CD4-positive, alpha-beta T cell treated with Interferon alpha-2 for 1 hour (primary cell): Measurements from ENCODE around the gene EDEM2.
"Not testable (repeated sequence)": the region's sequence is repeated elsewhere in the genome, so short reads cannot be mapped to it uniquely, and the experiment has no call there.

Experiments used
- DNase-seq, 2 donors: peaks; one replicate each; pipeline ENCODE4 v3.0.0-alpha.2; 2020 to 2022

EDEM2 gene

DNA sequence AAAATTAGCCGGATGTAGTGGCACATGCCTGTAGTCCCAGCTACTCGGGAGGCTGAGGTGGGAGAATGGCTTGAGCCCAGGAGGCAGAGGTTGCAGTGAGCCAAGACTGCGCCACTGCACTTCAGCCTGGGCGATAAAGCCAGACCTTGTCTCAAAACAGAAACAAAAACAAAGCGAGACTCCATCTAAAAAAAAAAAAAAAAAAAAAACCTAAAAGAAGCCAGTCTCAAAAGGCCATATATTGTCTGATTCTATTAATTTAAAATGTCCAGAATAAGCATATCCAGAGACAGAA lies 66.8 kb downstream of the EDEM2 start:
- DNase-seq: peak in 1 of 2 donors; percentile 25

DNA sequence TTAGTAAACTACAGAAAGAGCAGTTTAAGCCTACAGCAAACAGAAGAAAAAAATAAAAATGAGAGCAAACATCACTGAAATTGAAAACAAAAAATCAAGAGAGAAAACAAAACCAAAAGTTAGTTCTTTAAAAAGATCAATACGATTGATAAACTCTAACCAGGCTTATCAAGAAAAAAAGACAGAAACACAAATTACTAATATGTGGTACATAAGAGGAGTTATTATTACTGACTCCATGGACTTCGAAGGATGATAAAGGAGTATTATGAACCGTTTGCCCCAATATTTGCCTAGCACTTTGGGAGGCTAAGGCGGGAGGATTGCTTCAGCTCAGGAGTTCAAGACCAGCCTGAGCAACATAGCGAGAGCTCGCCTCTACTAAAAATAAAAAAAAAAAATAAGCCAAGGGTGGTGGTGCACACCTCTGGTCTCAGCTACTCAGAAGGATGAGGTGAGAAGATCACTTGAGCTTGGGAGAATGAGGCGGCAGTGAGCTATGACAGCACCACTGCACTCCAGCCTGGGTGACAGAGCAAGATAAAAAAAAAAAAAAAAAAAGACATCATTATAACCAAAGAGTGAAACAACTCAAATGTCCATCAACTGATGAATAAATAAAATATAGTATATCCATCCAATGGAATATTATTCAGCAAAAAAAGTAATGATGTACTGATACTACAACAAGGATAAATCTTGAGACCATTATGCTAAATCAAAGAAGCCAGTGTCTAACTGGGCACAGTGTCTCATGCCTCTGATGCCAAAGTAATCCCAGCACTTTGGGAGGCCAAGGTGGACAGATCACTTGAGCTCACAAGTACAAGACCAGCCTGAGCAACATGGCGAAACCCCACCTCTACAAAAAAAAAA lies 67.4 kb downstream of the EDEM2 start:
- no peak for DNase-seq

DNA sequence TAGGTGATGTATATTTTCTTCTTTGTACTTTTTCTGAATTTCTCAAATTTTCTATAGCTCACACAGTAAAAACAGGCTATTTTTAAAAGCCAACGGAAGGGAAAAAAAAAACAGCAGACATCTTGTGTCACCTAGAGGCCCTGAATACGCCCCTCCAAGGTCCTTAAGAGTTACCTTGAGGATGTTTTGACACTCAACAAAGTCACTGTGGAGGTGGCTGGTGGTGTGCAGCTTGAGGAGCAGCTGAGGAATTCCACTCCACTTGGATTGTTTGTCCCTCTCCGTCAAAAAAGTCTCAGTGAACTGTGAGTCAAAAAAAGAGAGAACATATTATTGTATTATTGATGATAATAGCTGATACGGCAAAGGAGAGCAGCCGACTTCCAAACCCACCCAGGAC lies 69.3 kb downstream of the EDEM2 start:
- no peak for DNase-seq

DNA sequence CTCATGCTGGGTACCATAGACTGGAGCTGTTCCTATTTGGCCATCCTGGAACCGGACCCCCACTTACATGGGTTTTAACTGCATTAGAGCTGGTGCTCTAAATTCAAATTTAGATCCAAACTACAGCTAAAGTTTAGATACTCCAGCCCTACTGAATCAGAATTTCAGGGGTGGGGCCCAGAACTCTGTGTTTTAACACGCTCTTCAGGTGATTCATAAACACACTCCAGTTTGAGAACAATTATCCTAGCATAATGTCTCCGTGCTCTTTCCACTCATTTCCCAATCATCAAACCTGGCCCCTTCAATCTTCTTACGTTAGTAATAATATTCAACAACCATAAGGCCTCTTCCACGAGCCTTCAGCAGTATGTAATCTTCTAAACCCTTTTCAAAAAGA lies 69.8 kb downstream of the EDEM2 start:
- DNase-seq: no peak

DNA sequence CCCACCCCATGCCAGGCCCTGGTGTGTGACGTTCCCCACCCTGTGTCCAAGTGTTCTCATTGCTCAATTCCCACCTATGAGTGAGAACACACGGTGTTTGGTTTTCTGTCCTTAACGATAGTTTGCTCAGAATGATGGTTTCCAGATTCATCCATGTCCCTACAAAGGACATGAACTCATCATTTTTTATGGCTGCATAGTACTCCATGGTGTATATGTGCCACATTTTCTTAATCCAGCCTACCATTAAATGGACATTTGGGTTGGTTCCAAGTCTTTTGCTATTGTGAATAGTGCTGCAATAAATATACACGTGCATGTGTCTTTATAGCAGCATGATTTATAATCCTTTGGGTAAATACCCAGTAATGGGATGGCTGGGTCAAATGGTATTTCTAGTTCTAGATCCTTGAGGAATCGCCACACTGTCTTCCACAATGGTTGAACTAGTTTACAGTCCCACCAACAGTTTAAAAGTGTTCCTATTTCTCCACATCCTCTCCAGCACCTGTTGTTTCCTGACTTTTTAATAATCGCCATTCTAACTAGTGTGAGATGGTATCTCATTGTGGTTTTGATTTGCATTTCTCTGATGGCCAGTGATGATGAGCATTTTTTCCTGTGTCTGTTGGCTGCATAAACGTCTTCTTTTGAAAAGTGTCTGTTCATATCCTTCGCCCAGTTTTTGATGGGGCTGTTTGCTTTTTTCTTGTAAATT lies 75.5 kb downstream of the EDEM2 start:
- not testable (repeated sequence) for DNase-seq

DNA sequence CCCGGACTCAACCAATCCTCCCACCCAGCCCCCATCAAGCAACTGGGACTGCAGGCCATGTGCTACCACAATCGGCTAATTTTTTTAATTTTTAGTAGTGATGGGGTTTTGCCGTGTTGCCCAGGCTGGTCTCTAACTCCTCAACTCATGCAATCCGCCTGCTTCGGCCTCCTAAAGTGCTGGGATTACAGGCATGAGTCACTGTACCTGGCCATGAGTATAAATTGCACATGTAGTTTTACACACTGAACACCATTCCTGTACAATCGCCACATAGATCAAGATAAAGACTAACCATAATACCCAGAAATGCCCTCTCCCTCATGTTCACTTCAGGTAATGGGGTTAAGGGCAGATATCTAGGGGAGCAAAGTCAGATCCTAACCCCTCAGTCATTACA lies 80.9 kb downstream of the EDEM2 start:
- DNase-seq: no peak
